HL-60/S4 treated with retinoic acid at 250 ng/mL for 4 days and 3 days (cell line): ENCODE data around the gene MB.

Source experiments
- in situ Hi-C: fragments of 300-500 bp; cut with MboI; formaldehyde crosslinking; loops from 2 replicates; pipeline ENCODE4 v1.7.0; 2022; ENCODE audit warnings: low sequenced_read_pairs

Gene MB

GRCh38 chr22:35618427-35619223, 1.5 kb upstream of the MB start:
- in situ Hi-C loops, result no loop called here

GRCh38 chr22:35616043-35616442, 1.1 kb downstream of the MB start:
- in situ Hi-C loops, result no loop called here

GRCh38 chr22:35615156-35615555, 2.0 kb downstream of the MB start:
- in situ Hi-C loops, result no loop called here

GRCh38 chr22:35614404-35614803, 2.7 kb downstream of the MB start:
- in situ Hi-C loops, result no loop called here

GRCh38 chr22:35612903-35613302, 4.2 kb downstream of the MB start:
- in situ Hi-C loops, result no loop called here

GRCh38 chr22:35611891-35612576, 5.1 kb downstream of the MB start:
- in situ Hi-C loops, result no loop called here

GRCh38 chr22:35611200-35611890, 5.8 kb downstream of the MB start:
- in situ Hi-C loops, result no loop called here

GRCh38 chr22:35610741-35611140, 6.4 kb downstream of the MB start:
- in situ Hi-C loops, result no loop called here

GRCh38 chr22:35609761-35610160, 7.4 kb downstream of the MB start:
- in situ Hi-C loops, result no loop called here

GRCh38 chr22:35609261-35609660, 7.9 kb downstream of the MB start:
- in situ Hi-C loops, result no loop called here

GRCh38 chr22:35608088-35608487, 9.0 kb downstream of the MB start:
- in situ Hi-C loops, result no loop called here

GRCh38 chr22:35606916-35607315, 10.2 kb downstream of the MB start:
- in situ Hi-C loops, result no loop called here

- in situ Hi-C loops, result no loop called here
These were observed 11.2 kb downstream of the MB start for GRCh38 chr22:35605851-35606481.

- in situ Hi-C loops, result no loop called here
These were observed 11.8 kb downstream of the MB start for GRCh38 chr22:35605369-35605680.

GRCh38 chr22:35604621-35605368, 12.3 kb downstream of the MB start:
- in situ Hi-C loops, result no loop called here

GRCh38 chr22:35601743-35602615, 15.2 kb downstream of the MB start:
- in situ Hi-C loops, result no loop called here

GRCh38 chr22:35601013-35601580, 16.0 kb downstream of the MB start:
- in situ Hi-C loops, result no loop called here

GRCh38 chr22:35600476-35600875, 16.7 kb downstream of the MB start:
- in situ Hi-C loops, result no loop called here

GRCh38 chr22:35599364-35599763, 17.8 kb downstream of the MB start:
- in situ Hi-C loops, result no loop called here

- in situ Hi-C loops, result no loop called here
These were observed 18.8 kb downstream of the MB start for GRCh38 chr22:35598396-35598710.
